Prostate gland (tissue), 2 donors: ENCODE results near the gene SUDS3. TPM values are rescaled to one million over a fixed set of nuclear protein-coding genes. Genes with fewer than 3 reads are reported as not detected.
A peak's percentile ranks its signal among the peaks of the same experiment; 100 is the strongest.

Experiments used
- DNase-seq: peaks from one replicate; pipeline ENCODE4 v3.0.0-alpha.2; 2019; ENCODE audit warnings: low spot score
- H3K27ac ChIP-seq, 2 donors: fragments of 200-600 bp; sonication (generic); 2 replicates each; pipeline ENCODE4 v1.5.1; 2017 to 2019
- H3K27me3 ChIP-seq: fragments of 200-600 bp; sonication (generic); replicated peaks from 2 replicates; pipeline ENCODE4 v1.5.1; 2019; ENCODE audit not compliant: insufficient read depth
- H3K36me3 ChIP-seq, 2 donors: fragments of 200-600 bp; sonication (generic); 1 replicate in 1 of 2; 2 replicates in 1 of 2; pipeline versions ENCODE4 v1.5.1 to v1.8.1; 2017 to 2019
- H3K4me1 ChIP-seq: fragments of 200-600 bp; sonication (generic); replicated peaks from 2 replicates; pipeline ENCODE4 v1.5.1; 2019
- H3K4me3 ChIP-seq, 2 donors: fragments of 200-600 bp; sonication (generic); 2 replicates each; pipeline ENCODE4 v1.5.1; 2017 to 2019
- H3K9me3 ChIP-seq: fragments of 200-600 bp; sonication (generic); 2 replicates; pipeline ENCODE4 v1.5.1; 2017
- CTCF ChIP-seq, 4 experiments: fragments of 200-600 bp in 2 of 4; fragments of 450-650 bp in 2 of 4; sonication (generic) in 2 of 4; IDR thresholded peaks; 1 replicate in 3 of 4; 2 replicates in 1 of 4; pipeline ENCODE4 v1.5.1; 2016 to 2019; ENCODE audit warnings: antibody characterized with exemption in 4 of 4, mild to moderate bottlenecking in 2 of 4, moderate library complexity in 2 of 4
- POLR2A ChIP-seq: fragments of 450-650 bp; IDR thresholded peaks from one replicate; pipeline ENCODE4 v1.6.1; 2016; ENCODE audit warnings: antibody characterized with exemption, mild to moderate bottlenecking
- POLR2AphosphoS5 ChIP-seq: sonication (generic); formaldehyde crosslinking; IDR thresholded peaks from one replicate; pipeline ENCODE4 v1.6.1; 2017; ENCODE audit warnings: antibody characterized with exemption
- WGBS: methylation state at CpG from one replicate; pipeline ENCODE4 v1.1.5; 2018; 5-methylcytosine and 5-hydroxymethylcytosine counted together
- intact Hi-C: fragments of 100-400 bp; cut with DNase I; formaldehyde crosslinking; loops from one replicate; pipeline ENCODE4 v1.14.2; 2022
- total RNA-seq, 2 donors: library from RNA; depleted of rRNA; stranded (reverse); fragments of >200 nt; gene quantifications; one replicate each; pipeline ENCODE4 v1.1.0, GENCODE V29; 2016

The SUDS3 gene
- total RNA-seq: 10 to 100 TPM; 62.0 to 82.6 TPM

GRCh38 chr12:118376089-118377020 lies at the start of gene SUDS3:
TSS of gene SUDS3 (plus strand) at chr12:118376555. CDS start at chr12:118376692, 137 bp downstream.
- H3K27ac ChIP-seq: peak within 1 kb of the TSS; percentile 95
- intact Hi-C loops: loop anchor here (2.0 kb wide), 1 partner anchor 194 kb away; no protein-coding TSS in a partner anchor
- H3K4me3 ChIP-seq: peak within 1 kb of the TSS; percentile 98 to 100
- TF ChIP-seq POLR2A (peak; percentile 49), CTCF (IDR thresholded peaks at IDR 0.05) (peak; percentile 97 to 99 (median 99)), POLR2AphosphoS5 (peak; percentile 88)
- H3K4me1 ChIP-seq: no peaks in the 10 kb centered on the region
- peaks cover 0 to 1% of the 10 kb centered on the region in 2 donors for H3K36me3 ChIP-seq
- no peaks in the 10 kb centered on the region for H3K9me3 ChIP-seq
- peak; percentile 89 for DNase-seq
- under 1% methylated on average over 71 of the region's 102 CpGs for WGBS
- H3K27me3 ChIP-seq: no peaks in the 10 kb centered on the region

- Histone ChIP-seq H3K36me3 (no peaks in the 10 kb centered on the region), H3K27me3 (no peaks in the 10 kb centered on the region), H3K9me3 (no peaks in the 10 kb centered on the region), H3K4me3 (no peak overlapping the region), H3K27ac (no peak overlapping the region), H3K4me1 (no peaks in the 10 kb centered on the region)
- no peak for TF ChIP-seq CTCF (IDR thresholded peaks at IDR 0.05)
- TF ChIP-seq POLR2AphosphoS5: no peak
- no peak for TF ChIP-seq POLR2A
- no peak for DNase-seq
- intact Hi-C loops: no loop called here
These were observed 49.4 kb upstream of the SUDS3 start for GRCh38 chr12:118326991-118327390.

GRCh38 chr12:118327391-118327790 lies 49.0 kb upstream of the SUDS3 start:
- no peak for TF ChIP-seq POLR2A
- no peak for TF ChIP-seq POLR2AphosphoS5
- TF ChIP-seq CTCF (IDR thresholded peaks at IDR 0.05): no peak
- Histone ChIP-seq H3K9me3 (no peaks in the 10 kb centered on the region), H3K27ac (no peak overlapping the region), H3K4me1 (no peaks in the 10 kb centered on the region), H3K27me3 (no peaks in the 10 kb centered on the region), H3K4me3 (no peak overlapping the region), H3K36me3 (no peaks in the 10 kb centered on the region)
- DNase-seq: no peak
- intact Hi-C loops: no loop called here

GRCh38 chr12:118328486-118329330 lies 47.6 kb upstream of the SUDS3 start:
- H3K9me3 ChIP-seq: no peaks in the 10 kb centered on the region
- H3K4me1 ChIP-seq: no peaks in the 10 kb centered on the region
- no peak for DNase-seq
- no peaks in the 10 kb centered on the region for H3K27me3 ChIP-seq
- no peak overlapping the region for H3K27ac ChIP-seq
- intact Hi-C loops: no loop called here
- WGBS: 53% methylated on average over 3 of the region's 3 CpGs
- no peak overlapping the region for H3K4me3 ChIP-seq
- TF ChIP-seq CTCF (IDR thresholded peaks at IDR 0.05): no peak
- TF ChIP-seq POLR2A: no peak
- no peak for TF ChIP-seq POLR2AphosphoS5
- no peaks in the 10 kb centered on the region for H3K36me3 ChIP-seq
